ENCODE results near the gene ANKDD1A.

ANKDD1A gene

GRCh38 chr15:64893481-64894394, 18.0 kb upstream of the ANKDD1A start:
- peak; percentile 57 for DNase-seq
- no peak overlapping the region for H3K27ac ChIP-seq
- H3K4me3 ChIP-seq (ENCODE audit: low read depth, low read length): no peak overlapping the region
- no peaks in the 10 kb centered on the region for H3K27me3 ChIP-seq (ENCODE audit: insufficient read depth, low read depth, severe bottlenecking)
- no peaks in the 10 kb centered on the region for H3K36me3 ChIP-seq
- no peaks in the 10 kb centered on the region for H3K9me3 ChIP-seq (ENCODE audit: severe bottlenecking)
- no peak for TF ChIP-seq CTCF (IDR thresholded peaks at IDR 0.05; ENCODE audit: low read depth, low read length)

GRCh38 chr15:64894395-64895056, 17.2 kb upstream of the ANKDD1A start:
- Histone ChIP-seq H3K4me3 (ENCODE audit: low read depth, low read length) (no peak overlapping the region), H3K27me3 (ENCODE audit: insufficient read depth, low read depth, severe bottlenecking) (no peaks in the 10 kb centered on the region), H3K9me3 (ENCODE audit: severe bottlenecking) (no peaks in the 10 kb centered on the region), H3K36me3 (no peaks in the 10 kb centered on the region), H3K27ac (no peak overlapping the region)
- DNase-seq: no peak
- no peak for TF ChIP-seq CTCF (IDR thresholded peaks at IDR 0.05; ENCODE audit: low read depth, low read length)

GRCh38 chr15:64895285-64896065, 16.2 kb upstream of the ANKDD1A start:
- DNase-seq: no peak
- Histone ChIP-seq H3K27me3 (ENCODE audit: insufficient read depth, low read depth, severe bottlenecking) (no peaks in the 10 kb centered on the region), H3K27ac (peak overlapping the region; percentile 59), H3K9me3 (ENCODE audit: severe bottlenecking) (no peaks in the 10 kb centered on the region), H3K36me3 (no peaks in the 10 kb centered on the region), H3K4me3 (ENCODE audit: low read depth, low read length) (no peak overlapping the region; the same call in 1 of the 2 replicates)
- TF ChIP-seq CTCF (IDR thresholded peaks at IDR 0.05; ENCODE audit: low read depth, low read length): no peak

GRCh38 chr15:64896371-64897069, 15.2 kb upstream of the ANKDD1A start:
- Histone ChIP-seq H3K27ac (peak overlapping the region; percentile 76), H3K4me3 (ENCODE audit: low read depth, low read length) (no peak overlapping the region), H3K36me3 (no peaks in the 10 kb centered on the region), H3K27me3 (ENCODE audit: insufficient read depth, low read depth, severe bottlenecking) (no peaks in the 10 kb centered on the region), H3K9me3 (ENCODE audit: severe bottlenecking) (no peaks in the 10 kb centered on the region)
- TF ChIP-seq CTCF (IDR thresholded peaks at IDR 0.05; ENCODE audit: low read depth, low read length): no peak
- DNase-seq: no peak

GRCh38 chr15:64897345-64897985, 14.2 kb upstream of the ANKDD1A start:
- no peak overlapping the region for H3K4me3 ChIP-seq (ENCODE audit: low read depth, low read length)
- H3K9me3 ChIP-seq (ENCODE audit: severe bottlenecking): no peaks in the 10 kb centered on the region
- no peaks in the 10 kb centered on the region for H3K27me3 ChIP-seq (ENCODE audit: insufficient read depth, low read depth, severe bottlenecking)
- DNase-seq: peak; percentile 76
- no peak for TF ChIP-seq CTCF (IDR thresholded peaks at IDR 0.05; ENCODE audit: low read depth, low read length)
- peak overlapping the region; percentile 76 for H3K27ac ChIP-seq
- H3K36me3 ChIP-seq: no peaks in the 10 kb centered on the region
